HepG2 (cell line): ENCODE measurements around the gene CD72. TPM values are rescaled to one million over a fixed set of nuclear protein-coding genes. Genes with fewer than 3 reads are reported as not detected.

Experiments used
- ATAC-seq: fragments of 200-7000 bp; cut with Tn5 transposase; 3 replicates; pipeline ENCODE4 v1.9.1; 2020; ENCODE audit warnings: mild to moderate bottlenecking, moderate library complexity
- BruUV-seq: library from RNA; stranded (reverse); fragments of 400-500 nt; replicated peaks from 2 replicates; lab custom pipeline; 2021; lab: Mats Ljungman, UMichigan
- CTCF ChIA-PET: fragments of 300-600 bp; formaldehyde crosslinking; extraction: SDS; loops from one replicate; lab custom pipeline; 2021; ENCODE audit warnings: low total read pairs, inconsistent platforms, low intra/inter-chr PET ratio; lab: Yijun Ruan, JAX
- POLR2A ChIA-PET: fragments of 350-600 bp; sonication (Branson Sonifier 250); formaldehyde crosslinking; loops from one replicate; lab custom pipeline; 2020; ENCODE audit warnings: antibody characterized with exemption, inconsistent platforms; lab: Yijun Ruan, JAX
- DNase-seq: peaks from one replicate; pipeline ENCODE4 v3.0.0-alpha.2; 2015; ENCODE audit warnings: low spot score
- FAIRE-seq: peaks from 3 replicates; lab custom pipeline; 2011; peaks lifted over from hg19 to GRCh38; lab: Jason Lieb, UNC
- H2AFZ ChIP-seq: one replicate; pipeline ENCODE4 v1.6.1; 2011; ENCODE audit warnings: low read length, inconsistent platforms
- H3K27ac ChIP-seq: fragments of 300-600 bp; 3 replicates; pipeline ENCODE4 v1.8.0; 2011; ENCODE audit warnings: mixed run types, mild to moderate bottlenecking, mixed read lengths, low read length, inconsistent platforms; ENCODE audit not compliant: insufficient read depth; ENCODE audit errors: extremely low read length
- H3K27me3 ChIP-seq, 2 experiments: fragments of 200-600 bp in 1 of 2; 2 replicates in 1 of 2; 3 replicates in 1 of 2; pipeline versions ENCODE4 v1.6.0 to v1.8.0; 2011; ENCODE audit warnings: low read length in 2 of 2, mild to moderate bottlenecking in 2 of 2, moderate library complexity in 2 of 2, inconsistent platforms in 1 of 2; ENCODE audit not compliant: insufficient read depth in 2 of 2, control insufficient read depth in 1 of 2
- H3K36me3 ChIP-seq, 2 experiments: fragments of 200-600 bp in 1 of 2; replicated peaks in 1 of 2; 2 replicates in 1 of 2; 3 replicates in 1 of 2; pipeline versions ENCODE4 v1.5.1 to v1.8.0; 2011; ENCODE audit warnings: low read length in 2 of 2, inconsistent platforms in 1 of 2; ENCODE audit not compliant: insufficient read depth in 2 of 2, control insufficient read depth in 1 of 2
- H3K4me1 ChIP-seq: 2 replicates; pipeline ENCODE4 v1.5.1; 2012; ENCODE audit warnings: low read length, inconsistent platforms; ENCODE audit not compliant: insufficient read depth
- H3K4me2 ChIP-seq: 2 replicates; pipeline ENCODE4 v1.6.0; 2011; ENCODE audit warnings: low read depth, low read length, inconsistent platforms
- H3K4me3 ChIP-seq, 3 experiments: fragments of 200-600 bp in 1 of 3; sonication (generic), shearing (Covaris generic) in 1 of 3; replicated peaks in 1 of 3; 2 replicates each; pipeline ENCODE4 v1.5.1; 2011 to 2016; ENCODE audit warnings: low read length in 3 of 3, inconsistent platforms in 2 of 3, low read depth in 2 of 3, mild to moderate bottlenecking in 2 of 3, control low read depth in 1 of 3, mixed read lengths in 1 of 3; ENCODE audit not compliant: insufficient read depth in 1 of 3
- H3K79me2 ChIP-seq: one replicate; pipeline ENCODE4 v1.6.1; 2011; ENCODE audit warnings: low read length, inconsistent platforms; ENCODE audit not compliant: insufficient read depth
- H3K9ac ChIP-seq: 2 replicates; pipeline ENCODE4 v1.6.0; 2011; ENCODE audit warnings: mild to moderate bottlenecking, low read depth, low read length, inconsistent platforms; ENCODE audit not compliant: insufficient read depth
- H3K9me3 ChIP-seq: 2 replicates; pipeline ENCODE4 v1.5.1; 2012; ENCODE audit warnings: mild to moderate bottlenecking, low read length
- H4K20me1 ChIP-seq: 2 replicates; pipeline ENCODE4 v1.6.0; 2011; ENCODE audit warnings: inconsistent platforms, mild to moderate bottlenecking, low read length, moderate library complexity; ENCODE audit not compliant: insufficient read depth
- AHR ChIP-seq: IDR thresholded peaks from 2 replicates; pipeline ENCODE4 v1.6.1; 2018; ENCODE audit warnings: missing genetic modification reagents, missing compliant biosample characterization
- MXD1 ChIP-seq: sonication (generic); formaldehyde crosslinking; IDR thresholded peaks from 2 replicates; pipeline ENCODE4 v1.4.0; 2020; ENCODE audit warnings: mild to moderate bottlenecking, missing genetic modification reagents
- NBN ChIP-seq: fragments of 450-650 bp; conservative IDR thresholded peaks from 2 replicates; pipeline ENCODE4 v1.6.1; 2017
- NFYC ChIP-seq: IDR thresholded peaks from 2 replicates; pipeline ENCODE4 v1.6.1; 2016; ENCODE audit warnings: missing genetic modification reagents, missing compliant biosample characterization
- SP2 ChIP-seq: sonication (generic); formaldehyde crosslinking; IDR thresholded peaks from 2 replicates; pipeline ENCODE4 v1.5.1; 2020; ENCODE audit warnings: mild to moderate bottlenecking, missing genetic modification reagents
- TGIF2 ChIP-seq: IDR thresholded peaks from 2 replicates; pipeline ENCODE4 v1.6.1; 2016; ENCODE audit warnings: control low read depth, missing compliant biosample characterization
- ZBTB3 ChIP-seq: sonication (generic); formaldehyde crosslinking; IDR thresholded peaks from 2 replicates; pipeline ENCODE4 v1.4.0; 2020; ENCODE audit warnings: low read depth, mild to moderate bottlenecking, moderate library complexity, missing genetic modification reagents, borderline replicate concordance
- ZFP82 ChIP-seq: sonication (generic); formaldehyde crosslinking; IDR thresholded peaks from 2 replicates; pipeline ENCODE4 v1.5.1; 2020; ENCODE audit warnings: mild to moderate bottlenecking, missing genetic modification reagents, borderline replicate concordance
- ZNF607 ChIP-seq: sonication (generic); formaldehyde crosslinking; IDR thresholded peaks from 2 replicates; pipeline ENCODE4 v1.5.1; 2020; ENCODE audit warnings: missing genetic modification reagents, mild to moderate bottlenecking, borderline replicate concordance
- ZNF709 ChIP-seq: sonication (generic); formaldehyde crosslinking; IDR thresholded peaks from 2 replicates; pipeline ENCODE4 v1.5.0; 2020; ENCODE audit warnings: mild to moderate bottlenecking, missing genetic modification reagents
- WGBS: methylation state at CpG from one replicate; pipeline ENCODE4 v1.1.6; 2017; ENCODE audit warnings: low lambda C conversion rate; 5-methylcytosine and 5-hydroxymethylcytosine counted together
- in situ Hi-C: cut with HindIII; loops from 2 replicates; pipeline ENCODE4 v1.10.0; 2017; ENCODE audit warnings: low pct_unique_long_range_greater_than_20kb; ENCODE audit not compliant: extremely low pct_ligation_motif_present
- intact Hi-C: fragments of 100-400 bp; cut with micrococcal nuclease; formaldehyde crosslinking; loops from one replicate; pipeline ENCODE4 v1.10.0; 2022; ENCODE audit not compliant: unreplicated experiment
- polyA plus RNA-seq, 8 experiments: library from polyadenylated mRNA; depleted of rRNA in 3 of 8; stranded (reverse) in 7 of 8; unstranded in 1 of 8; fragments of >200 nt; fragmentation: Illumina TruSeq in 4 of 8; extraction: Trizol in 4 of 8; gene quantifications; 2 replicates each; pipeline versions ENCODE4 v1.2.1 to v1.2.3, GENCODE V29; 2011 to 2016; ENCODE audit warnings: low read depth in 4 of 8, missing spikeins in 1 of 8, mixed read lengths in 1 of 8; ENCODE audit not compliant: insufficient read depth in 1 of 8
- total RNA-seq, 5 experiments: library from RNA; depleted of rRNA; stranded (reverse); fragments of >200 nt; fragmentation: Illumina TruSeq; extraction: Trizol; gene quantifications; 2 replicates each; pipeline ENCODE4 v1.2.3, GENCODE V29; 2016; ENCODE audit warnings: low read depth in 1 of 5
- TF ChIP-seq, protein P1 (sequence below): sonication (generic); formaldehyde crosslinking; IDR thresholded peaks from 2 replicates; pipeline ENCODE4 v1.5.1; 2020; ENCODE audit warnings: mild to moderate bottlenecking, missing genetic modification reagents
- TF ChIP-seq, protein P2 (sequence below): sonication (generic); formaldehyde crosslinking; IDR thresholded peaks from 2 replicates; pipeline ENCODE4 v1.4.0; 2020; ENCODE audit warnings: missing genetic modification reagents
- TF ChIP-seq, protein P3 (sequence below): sonication (generic); formaldehyde crosslinking; IDR thresholded peaks from 2 replicates; pipeline ENCODE4 v1.5.0; 2020; ENCODE audit warnings: missing genetic modification reagents, mild to moderate bottlenecking, borderline replicate concordance
- TF ChIP-seq, protein P4 (sequence below): sonication (generic); formaldehyde crosslinking; IDR thresholded peaks from 2 replicates; pipeline ENCODE4 v1.4.0; 2020; ENCODE audit warnings: mild to moderate bottlenecking, missing genetic modification reagents

Gene CD72
- total and polyA plus RNA-seq, 2 of the 13 experiments (the other 11 are each of a cell fraction or from before 2014, with no cell fraction given): 0.18 to 1.1 TPM

GRCh38 chr9:35665471-35665818 is 47.2 kb upstream of the CD72 start (continued):
- TF ChIP-seq, protein P1, sequence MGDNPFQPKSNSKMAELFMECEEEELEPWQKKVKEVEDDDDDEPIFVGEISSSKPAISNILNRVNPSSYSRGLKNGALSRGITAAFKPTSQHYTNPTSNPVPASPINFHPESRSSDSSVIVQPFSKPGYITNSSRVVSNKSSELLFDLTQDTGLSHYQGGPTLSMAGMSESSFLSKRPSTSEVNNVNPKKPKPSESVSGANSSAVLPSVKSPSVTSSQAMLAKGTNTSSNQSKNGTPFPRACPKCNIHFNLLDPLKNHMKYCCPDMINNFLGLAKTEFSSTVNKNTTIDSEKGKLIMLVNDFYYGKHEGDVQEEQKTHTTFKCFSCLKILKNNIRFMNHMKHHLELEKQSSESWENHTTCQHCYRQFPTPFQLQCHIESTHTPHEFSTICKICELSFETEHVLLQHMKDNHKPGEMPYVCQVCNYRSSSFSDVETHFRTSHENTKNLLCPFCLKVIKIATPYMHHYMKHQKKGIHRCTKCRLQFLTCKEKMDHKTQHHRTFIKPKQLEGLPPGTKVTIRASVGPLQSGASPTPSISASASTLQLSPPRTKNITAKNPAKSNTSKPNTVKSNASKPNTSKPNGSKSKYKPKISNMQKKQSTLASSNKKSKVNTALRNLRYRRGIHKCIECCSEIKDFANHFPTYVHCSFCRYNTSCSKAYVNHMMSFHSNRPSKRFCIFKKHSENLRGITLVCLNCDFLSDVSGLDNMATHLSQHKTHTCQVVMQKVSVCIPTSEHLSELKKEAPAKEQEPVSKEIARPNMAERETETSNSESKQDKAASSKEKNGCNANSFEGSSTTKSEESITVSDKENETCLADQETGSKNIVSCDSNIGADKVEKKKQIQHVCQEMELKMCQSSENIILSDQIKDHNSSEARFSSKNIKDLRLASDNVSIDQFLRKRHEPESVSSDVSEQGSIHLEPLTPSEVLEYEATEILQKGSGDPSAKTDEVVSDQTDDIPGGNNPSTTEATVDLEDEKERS (CRISPR knock-in tag): no peak
- TF ChIP-seq NBN: no peak
- TF ChIP-seq ZFP82 (CRISPR knock-in tag): no peak
- TF ChIP-seq, protein P2, sequence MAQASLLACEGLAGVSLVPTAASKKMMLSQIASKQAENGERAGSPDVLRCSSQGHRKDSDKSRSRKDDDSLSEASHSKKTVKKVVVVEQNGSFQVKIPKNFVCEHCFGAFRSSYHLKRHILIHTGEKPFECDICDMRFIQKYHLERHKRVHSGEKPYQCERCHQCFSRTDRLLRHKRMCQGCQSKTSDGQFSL: no peak
- TF ChIP-seq, protein P3, sequence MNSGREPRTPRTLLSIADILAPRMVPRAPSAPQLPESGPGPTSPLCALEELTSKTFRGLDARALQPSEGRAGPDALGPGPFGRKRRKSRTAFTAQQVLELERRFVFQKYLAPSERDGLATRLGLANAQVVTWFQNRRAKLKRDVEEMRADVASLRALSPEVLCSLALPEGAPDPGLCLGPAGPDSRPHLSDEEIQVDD: no peak
- TF ChIP-seq ZNF607 (CRISPR knock-in tag): no peak

GRCh38 chr9:35664531-35665470 is 46.6 kb upstream of the CD72 start, which contains the start of gene ARHGEF39:
Gene ARHGEF39 (minus strand): TSS chr9:35665195. CDS start chr9:35665169, 26 bp downstream.
- peak within 1 kb of the TSS; percentile 64 to 85 (median 78) for H3K4me3 ChIP-seq
- DNase-seq (peak; percentile 81), ATAC-seq (peak; percentile 83), FAIRE-seq (peak; percentile 63)
- H3K4me2 ChIP-seq: peak within 1 kb of the TSS; percentile 82
- H3K79me2 ChIP-seq: peaks cover 10% of the 10 kb centered on the region
- WGBS: 5% methylated on average over 17 of the region's 58 CpGs
- H3K36me3 ChIP-seq: peaks cover 8 to 10% of the 10 kb centered on the region in 2 experiments; a peak in 3 of 5 replicates
- intact Hi-C loops (no loop called here), in situ Hi-C loops (loop anchor here (5.0 kb wide), 2 partner anchors 32 to 62 kb away; no protein-coding TSS in a partner anchor)
- H3K27ac ChIP-seq: peak within 1 kb of the TSS; percentile 73
- H3K4me1 ChIP-seq: peaks cover 80% of the 10 kb centered on the region
- no peaks in the 10 kb centered on the region for H3K9me3 ChIP-seq
- H2AFZ ChIP-seq: no peak within 1 kb of the TSS
- no peaks in the 10 kb centered on the region for H4K20me1 ChIP-seq
- POLR2A ChIA-PET: interaction anchor here (0.9 to 2.5 kb wide), 13 partner anchors 9 to 84 kb away, joined by 3 to 24 read pairs (median 5); partner anchors contain the start of genes CA9, CREB3, GBA2 and RGP1
- H3K27me3 ChIP-seq: no peaks in the 10 kb centered on the region
- H3K9ac ChIP-seq: peak within 1 kb of the TSS; percentile 83
- TSS peak; percentile 58 for BruUV-seq
- CTCF ChIA-PET: interaction anchor here (1.6 kb wide), 1 partner anchor 32 kb away, joined by 5 read pairs; no protein-coding TSS in a partner anchor
- TF ChIP-seq ZNF709 (peak; percentile 71; the same call in 1 of the 2 replicates), NFYC (CRISPR knock-in tag) (0 out of 2 replicates have a peak, but pooled peaks have one; percentile 19), SP2 (peak; percentile 47; the same call in 1 of the 2 replicates), AHR (CRISPR knock-in tag) (peak; percentile 48; the same call in 1 of the 2 replicates), ZBTB3 (CRISPR knock-in tag) (no peak), MXD1 (CRISPR knock-in tag) (peak; percentile 82; the same call in 1 of the 2 replicates), TGIF2 (no peak)
- TF ChIP-seq, protein P4, sequence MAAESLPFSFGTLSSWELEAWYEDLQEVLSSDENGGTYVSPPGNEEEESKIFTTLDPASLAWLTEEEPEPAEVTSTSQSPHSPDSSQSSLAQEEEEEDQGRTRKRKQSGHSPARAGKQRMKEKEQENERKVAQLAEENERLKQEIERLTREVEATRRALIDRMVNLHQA: no peak
